Calu3 (cell line): ENCODE results near the gene CFAP299. TPM values are rescaled to one million over a fixed set of nuclear protein-coding genes. Genes with fewer than 3 reads are reported as not detected.

Experiments
- BruUV-seq: library from RNA; stranded (reverse); fragments of 400-500 nt; replicated peaks from 2 replicates; lab custom pipeline; 2021; lab: Mats Ljungman, UMichigan
- CTCF ChIA-PET: fragments of 300-600 bp; sonication (Branson Sonifier 250); formaldehyde crosslinking; loops from one replicate; lab custom pipeline; 2022; ENCODE audit warnings: antibody characterized with exemption; lab: Charles Lee
- DNase-seq: peaks from one replicate; pipeline ENCODE4 v3.0.0; 2022
- H3K27ac Mint-ChIP-seq: one replicate; pipeline ENCODE4 v1.8.0; 2022; ENCODE audit warnings: mixed read lengths; ENCODE audit not compliant: unreplicated experiment
- H3K27me3 Mint-ChIP-seq: one replicate; pipeline ENCODE4 v1.8.0; 2022; ENCODE audit warnings: mixed read lengths; ENCODE audit not compliant: unreplicated experiment
- H3K36me3 Mint-ChIP-seq: one replicate; pipeline ENCODE4 v1.8.0; 2022; ENCODE audit warnings: mild to moderate bottlenecking, moderate library complexity, mixed read lengths; ENCODE audit not compliant: insufficient read depth, unreplicated experiment
- H3K4me1 Mint-ChIP-seq: one replicate; pipeline ENCODE4 v1.8.0; 2022; ENCODE audit warnings: mild to moderate bottlenecking, low read depth, mixed read lengths; ENCODE audit not compliant: unreplicated experiment
- H3K4me3 Mint-ChIP-seq: one replicate; pipeline ENCODE4 v1.8.0; 2022; ENCODE audit warnings: mild to moderate bottlenecking, low read depth, moderate library complexity, mixed read lengths; ENCODE audit not compliant: unreplicated experiment
- H3K9me3 Mint-ChIP-seq: one replicate; pipeline ENCODE4 v1.8.0; 2022; ENCODE audit warnings: low read depth, mixed read lengths; ENCODE audit not compliant: unreplicated experiment
- intact Hi-C: fragments of 100-400 bp; cut with micrococcal nuclease; formaldehyde crosslinking; loops from one replicate; pipeline ENCODE4 v1.10.0; 2022; ENCODE audit not compliant: unreplicated experiment
- total RNA-seq: library from RNA; stranded (reverse); gene quantifications from 2 replicates; pipeline ENCODE4 v1.2.3, GENCODE V29; 2022
- TF ChIP-seq, protein P1 (sequence below): fragments of 200-600 bp; IDR thresholded peaks from one replicate; pipeline ENCODE4 v1.8.0; 2022; ENCODE audit warnings: antibody characterized with exemption; ENCODE audit not compliant: unreplicated experiment

Gene CFAP299
- total RNA-seq, 1 experiment from 2014 or later = not detected

DNA sequence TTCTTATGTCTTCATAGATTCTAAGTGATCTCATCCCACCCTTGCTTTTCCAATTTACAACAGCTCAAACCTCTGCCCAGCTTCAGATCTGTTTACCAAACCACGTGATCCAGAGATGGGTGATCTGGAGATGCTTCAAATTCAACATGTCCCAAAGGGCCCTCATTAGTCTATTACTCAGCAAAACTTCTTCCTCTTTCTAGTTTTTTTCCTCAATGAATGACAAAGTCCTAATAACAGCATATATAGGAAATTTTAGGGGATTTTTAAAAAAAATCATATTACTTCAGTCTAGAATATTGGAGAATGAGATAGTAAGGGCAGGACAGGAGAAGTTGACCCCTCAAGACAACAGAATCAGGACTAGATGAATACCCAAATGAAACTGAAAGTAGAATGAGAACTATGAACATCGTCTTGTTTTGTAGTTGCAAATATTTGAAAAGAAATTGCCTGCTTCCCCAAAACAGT, 127.1 kb downstream of the CFAP299 start:
- no TSS peak for BruUV-seq
- Mint-ChIP-seq H3K36me3 (no peaks in the 10 kb centered on the region), H3K4me3 (no peak overlapping the region), H3K27ac (no peak overlapping the region), H3K9me3 (peaks cover 6% of the 10 kb centered on the region), H3K4me1 (peaks cover 20% of the 10 kb centered on the region), H3K27me3 (no peaks in the 10 kb centered on the region)
- TF ChIP-seq, protein P1, sequence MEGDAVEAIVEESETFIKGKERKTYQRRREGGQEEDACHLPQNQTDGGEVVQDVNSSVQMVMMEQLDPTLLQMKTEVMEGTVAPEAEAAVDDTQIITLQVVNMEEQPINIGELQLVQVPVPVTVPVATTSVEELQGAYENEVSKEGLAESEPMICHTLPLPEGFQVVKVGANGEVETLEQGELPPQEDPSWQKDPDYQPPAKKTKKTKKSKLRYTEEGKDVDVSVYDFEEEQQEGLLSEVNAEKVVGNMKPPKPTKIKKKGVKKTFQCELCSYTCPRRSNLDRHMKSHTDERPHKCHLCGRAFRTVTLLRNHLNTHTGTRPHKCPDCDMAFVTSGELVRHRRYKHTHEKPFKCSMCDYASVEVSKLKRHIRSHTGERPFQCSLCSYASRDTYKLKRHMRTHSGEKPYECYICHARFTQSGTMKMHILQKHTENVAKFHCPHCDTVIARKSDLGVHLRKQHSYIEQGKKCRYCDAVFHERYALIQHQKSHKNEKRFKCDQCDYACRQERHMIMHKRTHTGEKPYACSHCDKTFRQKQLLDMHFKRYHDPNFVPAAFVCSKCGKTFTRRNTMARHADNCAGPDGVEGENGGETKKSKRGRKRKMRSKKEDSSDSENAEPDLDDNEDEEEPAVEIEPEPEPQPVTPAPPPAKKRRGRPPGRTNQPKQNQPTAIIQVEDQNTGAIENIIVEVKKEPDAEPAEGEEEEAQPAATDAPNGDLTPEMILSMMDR = no peak
- intact Hi-C loops = loop anchor here (5.0 kb wide), 1 partner anchor 580 kb away; no protein-coding TSS in a partner anchor
- CTCF ChIA-PET = no interaction called here
- DNase-seq = no peak

DNA sequence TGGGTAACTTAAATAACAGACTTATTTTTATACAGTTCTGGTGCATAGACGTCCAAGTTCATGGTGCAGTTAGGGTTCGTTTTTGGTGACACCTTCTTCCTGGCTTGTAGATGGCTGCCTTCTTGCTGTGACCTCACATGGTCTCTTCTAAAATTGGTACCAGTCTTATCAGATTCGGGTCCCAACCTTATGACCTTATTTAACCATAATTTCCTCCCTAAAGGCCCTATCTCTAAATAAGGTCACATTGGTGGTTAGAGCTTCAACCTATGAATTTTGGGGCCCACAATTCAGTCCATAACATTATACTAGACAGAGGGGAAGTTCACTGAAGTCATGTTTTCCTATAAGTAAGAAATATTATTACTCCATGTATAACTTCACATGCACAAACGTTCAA, 128.0 kb downstream of the CFAP299 start:
- Mint-ChIP-seq H3K4me3 (no peak overlapping the region), H3K36me3 (no peaks in the 10 kb centered on the region), H3K9me3 (peaks cover 7% of the 10 kb centered on the region), H3K27me3 (no peaks in the 10 kb centered on the region), H3K27ac (no peak overlapping the region), H3K4me1 (peaks cover 20% of the 10 kb centered on the region)
- intact Hi-C loops = loop anchor here (5.0 kb wide), 1 partner anchor 579 kb away; no protein-coding TSS in a partner anchor
- DNase-seq = no peak
- BruUV-seq = no TSS peak
- TF ChIP-seq, protein P1 = no peak
- CTCF ChIA-PET = no interaction called here

DNA sequence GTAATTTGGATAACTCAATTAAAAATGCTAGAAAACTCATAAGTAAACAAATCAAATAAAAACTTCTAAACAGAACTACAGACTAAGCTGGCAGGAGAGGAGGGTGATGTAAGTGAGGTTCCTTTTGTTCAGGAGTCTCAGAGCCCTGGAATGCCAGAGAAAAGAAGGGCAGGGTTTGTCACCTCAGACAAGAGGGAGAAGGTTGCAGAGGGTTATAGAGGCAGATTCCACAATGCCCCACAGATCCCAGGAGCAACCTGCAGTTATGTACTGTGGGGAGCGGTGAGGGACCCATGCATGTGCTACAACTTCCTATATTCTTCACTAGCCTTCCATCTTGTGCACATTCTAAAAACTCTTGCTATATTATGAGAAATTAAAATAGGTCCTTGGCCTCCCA, 129.7 kb downstream of the CFAP299 start:
- Mint-ChIP-seq H3K4me1 (peaks cover 20% of the 10 kb centered on the region), H3K4me3 (no peak overlapping the region), H3K27me3 (no peaks in the 10 kb centered on the region), H3K9me3 (peaks cover 7% of the 10 kb centered on the region), H3K27ac (no peak overlapping the region), H3K36me3 (no peaks in the 10 kb centered on the region)
- intact Hi-C loops = no loop called here
- CTCF ChIA-PET = no interaction called here
- DNase-seq = no peak
- TF ChIP-seq, protein P1 = no peak
- BruUV-seq = no TSS peak

DNA sequence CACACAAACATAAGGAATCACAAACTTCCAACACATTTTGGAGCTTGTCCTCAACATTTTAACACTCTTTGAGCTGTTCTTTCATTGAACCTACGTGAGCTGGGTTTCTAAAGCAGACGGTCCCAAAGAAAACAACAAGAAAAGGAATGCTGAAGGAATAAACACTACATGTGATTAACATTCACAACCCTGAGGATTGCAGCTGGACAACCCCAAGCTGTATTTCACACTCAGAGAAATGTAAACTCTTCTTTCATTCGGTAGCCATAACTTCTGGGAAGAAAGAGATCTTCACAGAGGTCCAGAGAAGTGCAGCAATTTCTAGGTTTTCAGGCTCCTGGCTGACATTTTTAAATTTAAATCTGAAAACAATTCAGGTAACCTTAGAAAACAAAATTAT, 130.2 kb downstream of the CFAP299 start:
- no TSS peak for BruUV-seq
- no peaks in the 10 kb centered on the region for H3K27me3 Mint-ChIP-seq
- H3K36me3 Mint-ChIP-seq = no peaks in the 10 kb centered on the region
- CTCF ChIA-PET = no interaction called here
- DNase-seq = no peak
- TF ChIP-seq, protein P1 = no peak
- H3K4me1 Mint-ChIP-seq = peaks cover 20% of the 10 kb centered on the region
- peaks cover 7% of the 10 kb centered on the region for H3K9me3 Mint-ChIP-seq
- intact Hi-C loops = no loop called here
- no peak overlapping the region for H3K4me3 Mint-ChIP-seq
- H3K27ac Mint-ChIP-seq = no peak overlapping the region
